GM18526 (cell line): Measurements from ENCODE around the gene SLC17A3.

Experiments
- POLR2A ChIP-seq: IDR thresholded peaks from 3 replicates; pipeline ENCODE4 v1.6.1; 2011; ENCODE audit not compliant: insufficient read length; ENCODE audit errors: extremely low read depth

The SLC17A3 gene

DNA sequence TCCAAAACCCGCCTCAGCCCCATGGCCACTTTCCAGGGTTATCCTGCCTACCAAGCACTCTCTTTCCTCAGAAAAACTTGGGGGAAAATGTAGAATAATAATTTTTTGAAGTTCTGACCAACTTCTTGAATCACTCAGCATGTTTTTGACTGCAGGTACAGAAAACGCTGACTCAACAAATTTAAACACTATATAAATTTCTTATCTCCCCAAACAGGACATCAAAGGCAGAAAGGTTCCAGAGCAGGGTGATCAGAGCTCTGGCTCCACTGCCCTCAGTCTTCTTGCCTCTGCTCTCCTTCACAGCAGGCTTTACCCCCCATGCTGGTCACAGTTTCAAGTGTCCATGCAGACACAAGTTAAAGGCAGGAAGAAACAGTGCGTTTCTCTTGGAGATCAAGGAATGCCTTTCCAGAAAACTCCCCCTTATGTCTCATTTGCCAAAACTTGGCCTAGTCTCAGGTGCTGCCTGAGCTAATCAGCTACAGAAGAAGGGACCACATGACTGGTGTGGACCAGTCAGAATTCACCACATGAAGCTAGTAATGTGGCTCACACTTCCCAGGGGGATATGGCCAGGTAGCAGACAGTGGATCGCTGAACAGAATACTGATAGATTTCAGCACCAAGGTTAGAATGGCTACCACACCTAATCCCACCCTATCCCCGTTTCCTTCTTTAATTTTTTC, 24.4 kb upstream of the SLC17A3 start:
- TF ChIP-seq POLR2A, result no peak

DNA sequence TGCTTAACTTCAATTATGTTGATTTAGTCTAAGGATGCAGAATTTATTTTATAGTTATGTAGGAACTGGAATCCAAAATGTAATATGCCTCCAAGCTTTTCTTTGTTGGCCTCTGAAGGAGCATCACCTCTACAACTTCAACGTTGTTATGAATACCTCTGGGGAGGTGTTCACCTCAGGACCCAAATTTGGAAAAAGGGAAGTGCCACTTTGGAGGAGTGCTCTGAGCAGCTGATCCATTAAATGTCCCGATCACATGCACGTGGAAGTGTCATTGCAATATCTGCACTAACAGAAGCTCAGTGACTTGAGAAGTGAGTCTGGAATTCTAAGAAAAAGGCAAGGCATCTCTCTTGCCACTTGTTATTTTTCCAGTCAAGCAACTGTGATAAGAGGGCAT, 22.2 kb upstream of the SLC17A3 start:
- TF ChIP-seq POLR2A, result no peak

DNA sequence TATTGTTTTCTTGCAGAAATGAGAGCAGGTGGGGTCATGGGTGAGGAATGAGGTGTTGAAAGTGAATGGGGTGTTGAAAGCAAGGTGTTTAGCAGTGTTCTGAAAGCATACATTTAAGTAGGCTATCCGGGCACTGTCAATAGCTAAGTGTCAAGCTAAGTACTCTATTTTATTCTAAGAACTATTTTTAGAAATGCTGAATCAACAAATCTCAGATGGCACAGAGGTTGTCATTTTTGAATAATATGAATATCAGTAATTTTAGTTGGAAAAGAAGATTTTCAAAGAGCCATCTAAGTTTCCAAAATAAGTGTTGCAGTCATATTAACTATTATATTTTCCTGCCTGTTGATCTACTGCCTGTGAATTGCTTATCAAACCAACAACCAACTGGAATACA, 21.7 kb upstream of the SLC17A3 start:
- no peak for TF ChIP-seq POLR2A

DNA sequence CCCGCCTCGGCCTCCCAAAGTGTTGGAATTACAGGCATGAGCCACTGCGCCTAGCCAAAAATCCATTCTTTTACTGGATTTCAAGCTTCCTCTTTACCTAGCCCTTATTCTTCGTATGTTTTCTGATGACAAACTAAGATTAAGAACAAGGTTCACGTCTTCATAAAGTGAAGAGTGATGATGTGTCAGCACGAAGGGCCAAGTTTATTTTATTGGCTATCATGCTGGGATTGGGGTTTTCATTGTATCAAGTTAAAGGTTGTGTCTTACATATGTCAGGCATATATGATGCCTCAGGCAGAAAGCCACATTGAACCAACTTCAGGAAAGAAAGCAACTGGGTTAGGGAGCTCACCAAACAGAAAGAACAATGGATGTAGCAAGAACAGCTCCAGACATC, 19.7 kb upstream of the SLC17A3 start:
- no peak for TF ChIP-seq POLR2A

DNA sequence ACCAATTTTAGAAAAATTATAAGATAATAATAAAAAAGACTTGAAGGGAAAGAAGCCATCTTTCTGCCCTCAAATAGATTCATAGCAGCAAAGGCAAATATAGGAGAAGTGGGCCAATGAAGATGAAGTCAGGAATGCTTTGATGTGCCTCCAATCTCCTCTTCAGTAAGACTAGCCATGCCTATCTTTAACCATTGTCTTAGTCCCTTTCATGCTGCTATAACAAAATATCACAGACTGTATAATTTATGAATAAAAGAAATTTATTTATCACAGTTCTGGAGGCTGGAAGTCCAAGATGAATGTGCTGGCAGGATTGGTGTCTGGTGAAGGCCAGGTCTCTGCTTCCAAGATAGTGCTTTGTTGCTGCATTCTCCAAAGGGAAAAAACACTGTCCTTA, 18.8 kb upstream of the SLC17A3 start:
- no peak for TF ChIP-seq POLR2A

GRCh38 chr6:25889877-25890853, 16.1 kb upstream of the SLC17A3 start:
- TF ChIP-seq POLR2A, result no peak

- TF ChIP-seq POLR2A, result no peak
Measured at GRCh38 chr6:25888626-25889025, 14.6 kb upstream of the SLC17A3 start.

DNA sequence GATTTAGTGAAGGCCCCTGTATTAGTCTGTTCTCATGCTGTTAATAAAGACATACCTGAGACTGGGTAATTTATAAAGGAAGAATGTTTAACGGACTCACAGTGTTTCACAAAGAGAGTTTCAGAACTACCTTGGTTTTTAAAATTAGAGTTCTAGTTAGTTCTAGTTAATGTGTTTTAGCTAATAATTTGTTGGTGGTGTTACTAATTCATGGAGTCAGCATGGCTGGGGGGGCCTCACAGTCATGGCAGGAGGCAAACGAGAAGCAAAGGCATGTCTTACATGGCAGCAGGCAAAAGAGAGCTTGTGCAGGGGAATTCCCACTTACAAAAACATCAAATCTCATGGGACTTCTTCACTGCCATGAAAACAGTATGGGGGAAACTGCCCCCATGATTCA, 12.0 kb upstream of the SLC17A3 start:
- TF ChIP-seq POLR2A, result no peak

DNA sequence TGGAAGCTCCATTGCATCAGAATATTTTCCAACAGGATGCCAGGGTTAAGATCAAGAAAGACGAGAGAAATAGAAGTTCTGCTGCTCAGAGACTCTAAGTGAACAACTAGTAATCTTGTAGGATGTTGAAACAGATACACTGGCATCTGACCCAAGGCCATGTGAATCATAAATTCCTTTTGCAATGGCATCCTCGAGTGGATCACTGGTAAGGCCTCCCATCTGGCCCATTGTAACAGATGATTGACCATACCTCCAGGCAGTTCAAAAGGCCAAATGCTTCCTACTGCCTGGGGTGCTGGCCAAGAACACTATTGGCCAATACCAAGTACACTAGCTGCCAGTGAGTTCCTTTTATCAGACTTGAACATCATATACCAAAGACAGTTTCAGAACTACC, 9.9 kb upstream of the SLC17A3 start:
- no peak for TF ChIP-seq POLR2A

GRCh38 chr6:25883536-25883935, 9.5 kb upstream of the SLC17A3 start:
- TF ChIP-seq POLR2A, result no peak

DNA sequence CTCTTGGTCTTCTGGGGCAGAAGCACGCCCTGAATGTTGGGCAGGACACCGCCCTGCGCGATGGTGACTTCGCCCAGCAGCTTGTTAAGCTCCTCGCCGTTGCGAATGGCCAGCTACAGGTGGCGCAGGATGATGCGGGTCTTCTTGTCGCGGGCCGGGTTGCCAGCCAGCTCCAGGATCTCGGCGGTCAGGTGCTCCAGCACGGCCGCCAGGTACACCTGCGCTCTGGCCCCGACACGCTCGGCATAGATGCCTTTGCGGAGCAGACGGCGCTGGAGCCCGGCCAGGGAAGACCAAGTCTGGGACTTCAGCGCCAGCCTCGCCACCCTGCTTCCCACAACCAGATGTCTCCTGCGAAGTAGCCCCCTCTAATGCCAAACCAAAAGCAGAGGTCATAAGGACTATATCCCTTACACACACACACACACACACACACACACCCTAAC, 8.0 kb upstream of the SLC17A3 start:
- no peak for TF ChIP-seq POLR2A

DNA sequence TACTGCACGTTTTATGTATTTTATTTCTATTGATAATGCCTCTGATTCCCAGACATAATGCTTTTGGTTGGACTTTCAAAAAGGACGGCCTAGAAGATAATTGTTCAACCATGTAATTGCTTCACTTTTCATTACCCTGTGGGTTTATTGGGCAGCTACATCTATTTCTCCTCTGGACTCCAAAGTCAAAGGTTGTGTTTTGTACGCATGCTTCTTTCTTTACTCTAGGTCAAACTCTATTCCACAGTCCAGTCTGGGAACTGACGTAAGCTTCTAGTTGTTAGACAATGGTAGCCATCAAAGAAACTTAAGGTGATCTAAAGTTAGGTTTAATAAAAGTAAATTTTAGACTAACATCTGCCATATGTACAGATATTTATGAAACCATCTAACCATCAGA, 6.6 kb upstream of the SLC17A3 start:
- TF ChIP-seq POLR2A, result no peak

GRCh38 chr6:25878721-25879322, 4.8 kb upstream of the SLC17A3 start:
- no peak for TF ChIP-seq POLR2A

DNA sequence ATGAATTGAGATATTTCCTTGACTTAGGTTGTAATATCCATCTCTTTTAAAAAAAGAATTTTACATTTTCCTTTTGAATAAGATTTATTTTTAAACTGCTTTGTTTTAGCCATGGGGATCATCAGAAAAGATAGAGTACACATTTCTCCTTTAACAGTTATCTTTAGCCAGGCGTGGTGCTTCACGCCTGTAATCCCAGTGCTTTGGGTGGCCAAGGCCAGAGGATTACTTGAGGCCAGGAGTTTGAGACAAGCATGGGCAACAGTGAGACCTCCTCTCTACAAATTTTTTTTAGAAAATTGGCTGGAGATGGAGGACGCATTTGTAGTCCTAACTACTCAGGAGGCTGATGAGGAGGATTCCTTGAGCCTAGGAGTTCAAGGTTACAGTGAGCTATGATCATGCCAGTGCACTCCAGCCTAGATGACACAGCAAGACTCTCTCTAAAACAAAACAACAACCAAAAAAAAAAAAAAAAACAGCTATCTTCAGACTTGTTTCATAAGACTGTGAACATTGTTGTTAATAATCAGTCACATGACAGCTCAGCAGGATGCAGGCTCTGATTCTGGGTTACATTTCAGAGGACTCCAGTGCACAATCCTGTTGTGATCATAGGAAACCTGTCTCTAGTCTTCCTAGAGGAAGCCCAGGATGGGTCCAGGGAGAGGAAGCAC, 2.0 kb upstream of the SLC17A3 start:
- no peak for TF ChIP-seq POLR2A

DNA sequence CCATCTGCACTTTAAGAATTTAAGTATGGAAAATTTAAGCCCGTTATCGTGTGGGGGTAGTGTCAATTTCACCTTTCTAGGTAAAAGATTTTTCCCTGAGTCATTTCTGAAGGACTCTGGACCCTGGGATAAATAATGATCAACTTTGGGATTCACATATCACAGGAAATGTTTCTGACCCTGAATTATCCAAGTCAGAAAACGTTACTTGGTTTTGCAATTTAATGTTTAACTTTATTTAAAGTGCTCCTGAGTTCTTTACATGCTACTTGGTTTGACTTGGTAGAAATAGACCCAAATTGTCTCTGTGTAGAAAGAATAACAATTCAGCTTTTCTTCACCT, 1.5 kb upstream of the SLC17A3 start:
- no peak for TF ChIP-seq POLR2A
